ENCODE results near the gene PCDHGB2. TPM values are rescaled to one million over a fixed set of nuclear protein-coding genes. Genes with fewer than 3 reads are reported as not detected.

The PCDHGB2 gene
- total RNA-seq (2012; rRNA removed) (2.8 and 3.0 TPM in 2 replicates), polyA plus RNA-seq (2012; rRNA removed) (2.4 and 2.6 TPM in 2 replicates), Bru-seq, nascent RNA (percentile 69 among the genes with signal in this experiment), BruChase-seq, experiment 1, labeled RNA remaining after a 6-hour chase (percentile 79 among the genes with signal in this experiment), BruChase-seq, experiment 2, labeled RNA remaining after a 2-hour chase (percentile 85 among the genes with signal in this experiment)
- polyA plus RNA-seq (2012; cell fraction: cytosol; rRNA removed), result 1.8 and 3.0 TPM in 2 replicates
- 5.6 and 6.4 TPM in 2 replicates for polyA plus RNA-seq (2012; cell fraction: nucleus; rRNA removed; ENCODE audit: low replicate concordance)
- long read RNA-seq, result 0 reads

GRCh38 chr5:141359790-141360426 is at the start of gene PCDHGB2:
Gene PCDHGB2 (plus strand): TSS chr5:141359994. CDS start chr5:141360136, 142 bp downstream.
- H3K23ac ChIP-seq (ENCODE audit: low read depth, low read length), result no peak within 1 kb of the TSS
- peak within 1 kb of the TSS; percentile 38; the same call in 1 of the 2 replicates for H3K4ac ChIP-seq (ENCODE audit: low read depth, low read length)
- DNase-seq (peak; percentile 64), ATAC-seq (ENCODE audit: low read depth) (peak; percentile 38)
- peak within 1 kb of the TSS; percentile 61 for H3K4me3 ChIP-seq (ENCODE audit: insufficient read depth, low read depth, low read length)
- no TSS peak for BruUV-seq (replicated peaks)
- no peak within 1 kb of the TSS for H4K91ac ChIP-seq (ENCODE audit: insufficient read depth, low read depth, low read length)
- H3K9ac ChIP-seq (ENCODE audit: low read depth, low read length), result peak within 1 kb of the TSS; percentile 67; the same call in 1 of the 2 replicates
- WGBS, 2 experiments (ENCODE audit: extremely low coverage in 2 of 2, insufficient read length in 1 of 2), result 24% methylated on average over 8 of the region's 24 CpGs; no CpG with 5 or more reads in 1 of the 2 experiments
- H3K9me1 ChIP-seq (ENCODE audit: insufficient read depth, low read length), result no peaks in the 10 kb centered on the region
- POLR2A ChIA-PET (ENCODE audit: unreplicated experiment), result no interaction called here
- no peak within 1 kb of the TSS for H3K56ac ChIP-seq (ENCODE audit: extremely low read depth, insufficient read depth, low read length)
- no peak within 1 kb of the TSS for H2BK5ac ChIP-seq (ENCODE audit: low read depth, low read length, poor library complexity, severe bottlenecking)
- H3K4me2 ChIP-seq (ENCODE audit: low read depth, low read length), result peak within 1 kb of the TSS; percentile 71; the same call in 1 of the 2 replicates
- H3K14ac ChIP-seq (replicated peaks; ENCODE audit: low read depth, low read length), result no peak within 1 kb of the TSS
- H2BK20ac ChIP-seq (ENCODE audit: low read depth, low read length), result no peak within 1 kb of the TSS
- H3K79me1 ChIP-seq (ENCODE audit: low read depth in 1 of 2, low read length in 2 of 2), result no peaks in the 10 kb centered on the region; a peak in 1 of 4 replicates
- peak within 1 kb of the TSS; percentile 67; the same call in 1 of the 2 replicates for H3K18ac ChIP-seq (ENCODE audit: low read depth, low read length)
- peak within 1 kb of the TSS in 1 of 2 experiments; percentile 56; a peak in 2 of 4 replicates for H4K8ac ChIP-seq (ENCODE audit: low read depth in 2 of 2, low read length in 2 of 2)
- intact Hi-C loops (cut with micrococcal nuclease) (loop anchor here (5.0 kb wide), 1 partner anchor 33 kb away; no protein-coding TSS in a partner anchor), in situ Hi-C loops (cut with MboI; ENCODE audit: low sequenced_read_pairs) (no loop called here), dilution Hi-C loops (cut with HindIII; ENCODE audit: low sequenced_read_pairs, unreplicated experiment) (no loop called here)
- no peak within 1 kb of the TSS for H2AK5ac ChIP-seq (ENCODE audit: low read depth, low read length)
- peaks cover 63% of the 10 kb centered on the region for H3K9me3 ChIP-seq (ENCODE audit: control insufficient read depth, insufficient read depth, low read length)
- 0 out of 2 replicates have a peak within 1 kb of the TSS, but pooled peaks have one; percentile 49 for H3K27ac ChIP-seq (ENCODE audit: insufficient read depth, low read length)
- peak; percentile 45 for TF ChIP-seq RAD21 (IDR thresholded peaks at IDR 0.05; ENCODE audit: low read length)
- TF ChIP-seq SMC3 (IDR thresholded peaks at IDR 0.05; ENCODE audit: low read depth, low read length), result no peak
- no peak for TF ChIP-seq USF2 (IDR thresholded peaks at IDR 0.05; ENCODE audit: low read depth, low read length)
- no peak for TF ChIP-seq CEBPB (IDR thresholded peaks at IDR 0.05; ENCODE audit: low read depth, low read length)
- TF ChIP-seq, protein P1, sequence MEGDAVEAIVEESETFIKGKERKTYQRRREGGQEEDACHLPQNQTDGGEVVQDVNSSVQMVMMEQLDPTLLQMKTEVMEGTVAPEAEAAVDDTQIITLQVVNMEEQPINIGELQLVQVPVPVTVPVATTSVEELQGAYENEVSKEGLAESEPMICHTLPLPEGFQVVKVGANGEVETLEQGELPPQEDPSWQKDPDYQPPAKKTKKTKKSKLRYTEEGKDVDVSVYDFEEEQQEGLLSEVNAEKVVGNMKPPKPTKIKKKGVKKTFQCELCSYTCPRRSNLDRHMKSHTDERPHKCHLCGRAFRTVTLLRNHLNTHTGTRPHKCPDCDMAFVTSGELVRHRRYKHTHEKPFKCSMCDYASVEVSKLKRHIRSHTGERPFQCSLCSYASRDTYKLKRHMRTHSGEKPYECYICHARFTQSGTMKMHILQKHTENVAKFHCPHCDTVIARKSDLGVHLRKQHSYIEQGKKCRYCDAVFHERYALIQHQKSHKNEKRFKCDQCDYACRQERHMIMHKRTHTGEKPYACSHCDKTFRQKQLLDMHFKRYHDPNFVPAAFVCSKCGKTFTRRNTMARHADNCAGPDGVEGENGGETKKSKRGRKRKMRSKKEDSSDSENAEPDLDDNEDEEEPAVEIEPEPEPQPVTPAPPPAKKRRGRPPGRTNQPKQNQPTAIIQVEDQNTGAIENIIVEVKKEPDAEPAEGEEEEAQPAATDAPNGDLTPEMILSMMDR (conservative IDR thresholded peaks at IDR 0.05; ENCODE audit: low read depth, low read length), result peak; percentile 48
- TF ChIP-seq MXI1 (IDR thresholded peaks at IDR 0.05; ENCODE audit: borderline replicate concordance, low read depth, low read length), result no peak
- peak within 1 kb of the TSS; percentile 67; the same call in 1 of the 2 replicates for H4K5ac ChIP-seq (ENCODE audit: low read depth, low read length)
- no peak within 1 kb of the TSS for H2BK15ac ChIP-seq (ENCODE audit: low read depth, low read length)
- peaks cover 2% of the 10 kb centered on the region; the same call in 1 of the 2 replicates for H3K27me3 ChIP-seq (ENCODE audit: control insufficient read depth, insufficient read depth, low read length)
- CTCF ChIA-PET, result interaction anchor here (0.7 kb wide), 1 partner anchor 39 kb away, joined by 3 read pairs; the partner anchor contains the start of gene TAF7
- H3K4me1 ChIP-seq (ENCODE audit: control insufficient read depth, insufficient read depth, low read length), result no peaks in the 10 kb centered on the region
- H2AK9ac ChIP-seq (replicated peaks; ENCODE audit: low read depth, low read length, poor library complexity), result no peak within 1 kb of the TSS
- H2BK120ac ChIP-seq (ENCODE audit: low read depth, low read length), result no peak within 1 kb of the TSS
- H4K20me1 ChIP-seq (ENCODE audit: insufficient read depth, low read length), result no peaks in the 10 kb centered on the region
- peak within 1 kb of the TSS; percentile 73 for H2AFZ ChIP-seq (replicated peaks; ENCODE audit: low read length, poor library complexity)
- H3K36me3 ChIP-seq (ENCODE audit: control insufficient read depth, insufficient read depth, low read length), result peaks cover 6% of the 10 kb centered on the region; the same call in 1 of the 2 replicates

All from IMR-90 (cell line).